Measurements from ENCODE around the gene MAN2B2. TPM values are rescaled to one million over a fixed set of nuclear protein-coding genes. Genes with fewer than 3 reads are reported as not detected.

The MAN2B2 gene
- total and polyA plus RNA-seq, 2 of the 8 experiments (the other 6 are each of a cell fraction or from before 2014, with no cell fraction given): 3.3 to 4.0 TPM

DNA sequence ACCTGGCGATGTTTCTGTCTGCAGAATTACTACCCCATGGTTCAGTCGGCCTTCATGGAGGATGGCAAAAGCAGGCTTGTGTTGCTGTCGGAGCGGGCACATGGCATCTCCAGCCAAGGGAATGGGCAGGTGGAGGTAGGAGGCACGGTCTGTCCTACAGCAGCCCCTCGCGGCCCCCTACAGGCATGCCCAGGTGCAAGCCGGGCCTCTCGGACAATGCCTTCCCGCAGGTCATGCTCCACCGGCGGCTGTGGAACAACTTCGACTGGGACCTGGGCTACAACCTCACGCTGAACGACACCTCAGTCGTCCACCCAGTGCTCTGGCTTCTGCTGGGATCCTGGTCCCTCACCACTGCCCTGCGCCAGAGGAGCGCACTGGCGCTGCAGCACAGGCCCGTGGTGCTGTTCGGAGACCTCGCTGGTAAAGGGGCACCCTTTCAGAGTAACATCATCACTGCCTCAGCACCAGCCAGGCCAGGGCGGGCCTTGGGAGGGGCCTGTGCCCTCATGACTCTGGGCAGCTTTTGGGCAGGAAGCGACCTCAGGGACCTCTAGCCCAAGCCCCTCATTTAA lies 36.0 kb downstream of the MAN2B2 start:
- H4K8ac ChIP-seq (ENCODE audit: extremely low read depth, insufficient read depth, low read length): peak overlapping the region; percentile 59; the same call in 1 of the 2 replicates
- no peak for FAIRE-seq
- H2AK5ac ChIP-seq (ENCODE audit: low read depth, low read length): no peak overlapping the region
- no peak overlapping the region for H2BK15ac ChIP-seq (ENCODE audit: low read length)
- 88% methylated on average over 17 of the region's 24 CpGs; no CpG with 5 or more reads in 1 of the 2 experiments for WGBS, 2 experiments (ENCODE audit: extremely low coverage in 1 of 2, insufficient coverage in 1 of 2, insufficient read length in 1 of 2, insufficient replicate concordance in 2 of 2, low coverage in 1 of 2, low lambda C conversion rate in 2 of 2, missing lambda C conversion rate in 1 of 2)
- no peak overlapping the region for H2BK5ac ChIP-seq (ENCODE audit: low read depth, low read length)
- no peak overlapping the region for H2BK12ac ChIP-seq (ENCODE audit: low read depth, low read length)
- peaks cover 0 to 4% of the 10 kb centered on the region in 2 experiments for H4K20me1 ChIP-seq (replicated peaks in 1 of 2; ENCODE audit: control insufficient read depth in 1 of 2, insufficient read depth in 2 of 2, low read length in 2 of 2)
- no peaks in the 10 kb centered on the region for H3K79me1 ChIP-seq (ENCODE audit: low read depth, low read length)
- no peak for DNase-seq (ENCODE audit: low read depth in 1 of 2, low spot score in 2 of 2)
- H3K18ac ChIP-seq (ENCODE audit: extremely low read depth, low read length): no peak overlapping the region
- H3K4ac ChIP-seq (replicated peaks; ENCODE audit: insufficient read length, low read depth, low read length): no peak overlapping the region
- no peak overlapping the region for H3K14ac ChIP-seq (ENCODE audit: insufficient read length)
- no peaks in the 10 kb centered on the region for H3K79me2 ChIP-seq (ENCODE audit: control insufficient read depth in 1 of 2, insufficient read depth in 2 of 2, low read length in 2 of 2)
- H3K27me3 ChIP-seq (replicated peaks in 1 of 4; ENCODE audit: control insufficient read depth in 3 of 4, extremely low read depth in 1 of 4, insufficient read depth in 3 of 4, low read length in 3 of 4): no peaks in the 10 kb centered on the region
- no peak overlapping the region for H4K91ac ChIP-seq (replicated peaks; ENCODE audit: insufficient read length, low read length)
- no peak overlapping the region for H3K4me3 ChIP-seq (ENCODE audit: extremely low read depth in 1 of 4, insufficient read depth in 2 of 4, low read depth in 3 of 4, low read length in 4 of 4)
- H4K5ac ChIP-seq (ENCODE audit: insufficient read length, low read depth, low read length): no peak overlapping the region
- H3K9ac ChIP-seq (replicated peaks in 1 of 4; ENCODE audit: extremely low read depth in 1 of 4, low read depth in 3 of 4, low read length in 3 of 4): no peak overlapping the region; a peak in 1 of 7 replicates
- H2BK120ac ChIP-seq (replicated peaks; ENCODE audit: low read depth, low read length): no peak overlapping the region
- ChIA-PET CTCF (ENCODE audit: partially characterized antibody) (interaction anchor here (0.8 to 1.0 kb wide), 2 partner anchors 13 to 15 kb away, joined by 3 read pairs; no protein-coding TSS in a partner anchor), POLR2A (ENCODE audit: partially characterized antibody) (no interaction called here)
- TF ChIP-seq, protein P1, sequence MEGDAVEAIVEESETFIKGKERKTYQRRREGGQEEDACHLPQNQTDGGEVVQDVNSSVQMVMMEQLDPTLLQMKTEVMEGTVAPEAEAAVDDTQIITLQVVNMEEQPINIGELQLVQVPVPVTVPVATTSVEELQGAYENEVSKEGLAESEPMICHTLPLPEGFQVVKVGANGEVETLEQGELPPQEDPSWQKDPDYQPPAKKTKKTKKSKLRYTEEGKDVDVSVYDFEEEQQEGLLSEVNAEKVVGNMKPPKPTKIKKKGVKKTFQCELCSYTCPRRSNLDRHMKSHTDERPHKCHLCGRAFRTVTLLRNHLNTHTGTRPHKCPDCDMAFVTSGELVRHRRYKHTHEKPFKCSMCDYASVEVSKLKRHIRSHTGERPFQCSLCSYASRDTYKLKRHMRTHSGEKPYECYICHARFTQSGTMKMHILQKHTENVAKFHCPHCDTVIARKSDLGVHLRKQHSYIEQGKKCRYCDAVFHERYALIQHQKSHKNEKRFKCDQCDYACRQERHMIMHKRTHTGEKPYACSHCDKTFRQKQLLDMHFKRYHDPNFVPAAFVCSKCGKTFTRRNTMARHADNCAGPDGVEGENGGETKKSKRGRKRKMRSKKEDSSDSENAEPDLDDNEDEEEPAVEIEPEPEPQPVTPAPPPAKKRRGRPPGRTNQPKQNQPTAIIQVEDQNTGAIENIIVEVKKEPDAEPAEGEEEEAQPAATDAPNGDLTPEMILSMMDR (IDR thresholded peaks at IDR 0.05; ENCODE audit: control extremely low read depth in 1 of 3, insufficient read depth in 1 of 3, low read depth in 1 of 3, low read length in 3 of 3): no peak
- no peak for TF ChIP-seq TAF1 (IDR thresholded peaks at IDR 0.05; ENCODE audit: low read depth, low read length)
- TF ChIP-seq CTBP2 (IDR thresholded peaks at IDR 0.05; ENCODE audit: borderline replicate concordance, insufficient read depth, insufficient read length, low read length): no peak
- H2AFZ ChIP-seq (ENCODE audit: low read length): no peak overlapping the region
- no peaks in the 10 kb centered on the region; a peak in 1 of 7 replicates for H3K4me1 ChIP-seq (replicated peaks in 1 of 4; ENCODE audit: control insufficient read depth in 3 of 4, insufficient read depth in 4 of 4, low read length in 3 of 4)
- H3K23ac ChIP-seq (ENCODE audit: insufficient read length): no peak overlapping the region
- no peaks in the 10 kb centered on the region; the same call in 1 of the 2 replicates for H3K23me2 ChIP-seq (ENCODE audit: low read depth, low read length)
- H3K27ac ChIP-seq (ENCODE audit: low read depth, low read length): no peak overlapping the region
- no peak overlapping the region for H3K56ac ChIP-seq (replicated peaks; ENCODE audit: insufficient read length, low read depth, low read length)
- H3K4me2 ChIP-seq (ENCODE audit: insufficient read depth in 1 of 2, low read depth in 2 of 2, low read length in 2 of 2): no peak overlapping the region
- no peak overlapping the region for H2BK20ac ChIP-seq (ENCODE audit: low read length)
- no peaks in the 10 kb centered on the region for H3K9me3 ChIP-seq (ENCODE audit: insufficient read depth in 2 of 2, low read depth in 1 of 2, low read length in 1 of 2)
- no peaks in the 10 kb centered on the region; a peak in 1 of 8 replicates for H3K36me3 ChIP-seq (ENCODE audit: control insufficient read depth in 2 of 4, insufficient read depth in 4 of 4, low read length in 3 of 4)

Data from H1 (cell line).